GM12891 (cell line): ENCODE data around the gene TTC39A.

Source experiments
- POLR2A ChIP-seq: IDR thresholded peaks from 2 replicates; pipeline ENCODE4 v1.6.1; 2011; ENCODE audit warnings: low read depth, low read length, control low read depth
- POLR2AphosphoS5 ChIP-seq: IDR thresholded peaks from 2 replicates; pipeline ENCODE4 v1.6.1; 2011; ENCODE audit warnings: low read depth, low read length, control low read depth
- POU2F2 ChIP-seq: IDR thresholded peaks from 2 replicates; pipeline ENCODE4 v1.6.1; 2011; ENCODE audit warnings: low read depth, mild to moderate bottlenecking, control low read depth, low read length, moderate library complexity
- SPI1 ChIP-seq: IDR thresholded peaks from 2 replicates; pipeline ENCODE4 v1.6.1; 2011; ENCODE audit warnings: low read depth, low read length, control low read depth
- TAF1 ChIP-seq: IDR thresholded peaks from 2 replicates; pipeline ENCODE4 v1.6.1; 2011; ENCODE audit warnings: low read depth, low read length, control low read depth

- TF ChIP-seq POLR2A (no peak), TAF1 (no peak), POLR2AphosphoS5 (no peak), SPI1 (no peak), POU2F2 (no peak)
These were observed 80.9 kb downstream of the TTC39A start for GRCh38 chr1:51249445-51249844.
